CD4-positive, alpha-beta T cell treated with Interleukin-4 for 1 hour (primary cell): Measurements from ENCODE around the gene SAPCD2.

ENCODE experiments used
- DNase-seq, 2 donors: peaks; one replicate each; pipeline ENCODE4 v3.0.0-alpha.2; 2020 to 2022

SAPCD2 gene

GRCh38 chr9:137080260-137081122 lies 10.1 kb upstream of the SAPCD2 start:
- no peak for DNase-seq

- DNase-seq, result no peak
Measured at GRCh38 chr9:137079401-137079787, 9.0 kb upstream of the SAPCD2 start.

GRCh38 chr9:137078701-137079400 lies 8.5 kb upstream of the SAPCD2 start:
- DNase-seq, result no peak

DNA sequence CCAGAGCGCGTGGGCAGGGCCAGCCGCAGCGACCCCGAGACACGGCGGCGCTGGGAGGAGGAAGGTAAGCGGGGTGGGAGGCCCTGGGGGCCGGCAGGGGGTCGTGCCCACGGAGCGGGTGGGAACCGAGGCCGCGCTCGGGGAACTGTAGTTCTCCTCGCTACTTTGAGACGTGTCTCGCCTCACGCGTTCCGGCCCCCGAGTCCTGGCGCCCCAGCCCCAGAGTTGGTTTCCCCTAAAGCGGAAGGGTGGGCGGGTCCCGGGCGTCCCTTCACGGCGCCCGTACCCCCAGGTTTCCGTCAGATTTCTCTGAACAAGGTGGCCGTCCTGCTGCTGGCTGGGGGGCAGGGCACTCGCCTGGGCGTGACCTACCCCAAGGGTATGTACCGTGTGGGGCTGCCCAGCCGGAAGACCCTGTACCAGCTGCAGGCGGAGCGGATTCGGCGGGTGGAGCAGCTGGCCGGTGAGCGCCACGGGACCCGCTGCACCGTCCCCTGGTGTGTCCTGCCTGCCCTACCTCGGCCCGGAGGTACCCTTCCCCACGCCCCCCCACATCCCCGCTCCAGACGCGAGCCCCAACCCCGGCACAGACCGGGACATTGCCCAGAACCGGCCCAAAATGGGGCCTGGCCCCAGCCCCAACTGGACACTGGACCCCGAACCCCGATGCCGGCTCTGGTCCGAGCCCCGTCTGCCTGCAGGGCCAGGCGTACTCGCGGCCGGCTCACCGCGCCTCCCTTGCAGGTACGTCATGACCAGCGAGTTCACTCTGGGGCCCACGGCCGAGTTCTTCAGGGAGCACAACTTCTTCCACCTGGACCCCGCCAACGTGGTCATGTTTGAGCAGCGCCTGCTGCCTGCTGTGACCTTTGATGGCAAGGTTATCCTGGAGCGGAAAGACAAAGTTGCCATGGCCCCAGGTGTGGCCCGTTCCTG lies 7.7 kb upstream of the SAPCD2 start:
- peak; percentile 45 to 53 for DNase-seq

DNA sequence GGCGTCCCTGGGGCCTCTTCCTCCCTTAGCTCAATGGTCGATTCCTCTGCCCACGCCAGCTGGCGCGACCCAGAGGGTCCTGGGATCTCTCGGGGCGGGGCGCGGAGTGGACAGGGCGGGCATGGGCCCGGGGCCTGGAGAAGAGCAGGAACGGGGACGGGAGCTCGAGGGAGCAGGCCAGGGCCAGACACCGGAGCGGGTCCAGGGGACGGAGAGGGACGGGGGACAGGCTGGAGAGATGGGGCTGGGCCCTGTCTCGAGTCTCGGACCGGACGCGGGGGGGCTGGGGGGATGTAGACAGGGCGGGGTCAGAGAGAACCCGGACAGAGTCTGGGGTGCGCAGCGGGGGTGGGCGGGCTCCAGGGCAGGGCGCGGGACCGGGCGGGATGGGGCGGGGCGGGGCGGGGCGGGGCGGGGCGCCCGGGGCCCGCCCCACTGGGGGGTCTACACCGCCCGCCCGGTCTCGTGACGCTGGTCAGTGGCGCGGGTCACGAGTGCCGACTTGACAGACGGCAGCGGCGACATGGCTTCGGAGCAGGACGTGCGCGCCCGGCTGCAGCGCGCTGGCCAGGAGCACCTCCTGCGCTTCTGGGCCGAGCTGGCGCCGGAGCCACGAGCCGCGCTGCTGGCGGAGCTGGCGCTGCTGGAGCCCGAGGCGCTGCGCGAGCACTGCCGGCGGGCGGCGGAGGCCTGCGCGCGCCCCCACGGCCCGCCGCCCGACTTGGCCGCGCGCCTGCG lies 6.8 kb upstream of the SAPCD2 start, which contains the start of gene UAP1L1:
Gene UAP1L1 (plus strand): TSS at position 508 of the 738 bp plus-strand sequence. CDS start 16 bp downstream, at position 524.
- DNase-seq, result peak; percentile 66 to 69

- DNase-seq, result no peak
Measured at GRCh38 chr9:137076636-137077009, 6.3 kb upstream of the SAPCD2 start.

DNA sequence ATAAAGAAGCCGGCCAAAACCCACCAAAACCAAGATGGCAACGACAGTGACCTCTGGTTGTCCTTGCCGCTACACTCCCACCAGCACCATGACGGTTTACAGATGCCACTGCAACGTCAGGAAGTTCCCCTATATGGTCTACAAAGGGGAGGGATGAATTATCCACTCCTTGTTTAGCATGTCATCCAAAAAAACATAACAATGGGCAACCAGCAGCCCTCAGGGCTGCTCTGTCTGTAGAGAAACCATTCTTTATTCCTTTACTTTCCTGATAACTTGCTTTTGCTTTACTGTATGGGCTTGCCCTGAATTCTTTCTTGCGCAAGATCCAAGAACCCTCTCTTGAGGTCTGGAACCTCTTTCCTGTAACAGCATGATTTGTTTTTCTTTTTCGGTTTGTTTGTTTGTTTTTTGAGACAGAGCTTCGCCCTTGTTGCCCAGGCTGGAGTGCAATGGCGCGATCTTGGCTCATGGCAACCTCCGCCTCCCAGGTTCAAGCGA lies 5.0 kb upstream of the SAPCD2 start:
- no peak for DNase-seq

DNA sequence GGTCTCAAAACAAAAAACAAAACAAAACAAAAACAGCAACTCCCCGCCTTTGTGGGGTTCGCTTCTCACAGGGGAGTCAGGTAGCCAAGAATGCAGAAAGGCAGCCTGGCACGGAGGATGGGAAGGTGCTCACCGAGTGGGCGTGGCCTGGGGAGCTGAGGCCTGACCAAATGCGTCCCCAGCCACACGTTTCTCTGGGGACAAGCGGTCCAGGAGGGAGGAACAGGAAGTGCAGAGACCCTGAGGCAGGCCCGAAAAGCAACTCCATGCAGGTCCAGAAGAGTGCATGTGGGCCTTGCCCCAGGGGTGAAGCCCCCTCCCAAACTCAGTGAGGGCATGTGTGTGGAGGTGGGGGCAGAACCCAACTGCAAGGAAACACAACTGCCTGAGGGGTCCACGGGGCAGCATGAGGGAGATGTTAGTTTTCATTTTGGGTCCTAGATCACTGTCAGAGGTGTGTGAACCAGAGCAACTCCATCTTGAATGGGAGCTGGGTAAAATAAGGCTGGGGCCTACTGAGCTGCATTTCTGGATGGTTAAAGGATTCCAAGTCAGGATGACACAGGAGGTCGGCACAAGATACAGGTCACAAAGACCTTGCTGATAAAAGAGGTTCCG lies 4.4 kb upstream of the SAPCD2 start:
- DNase-seq, result no peak

GRCh38 chr9:137073992-137074399 lies 3.6 kb upstream of the SAPCD2 start:
- DNase-seq, result no peak

GRCh38 chr9:137071282-137071681 lies 925 bp upstream of the SAPCD2 start:
- no peak for DNase-seq

DNA sequence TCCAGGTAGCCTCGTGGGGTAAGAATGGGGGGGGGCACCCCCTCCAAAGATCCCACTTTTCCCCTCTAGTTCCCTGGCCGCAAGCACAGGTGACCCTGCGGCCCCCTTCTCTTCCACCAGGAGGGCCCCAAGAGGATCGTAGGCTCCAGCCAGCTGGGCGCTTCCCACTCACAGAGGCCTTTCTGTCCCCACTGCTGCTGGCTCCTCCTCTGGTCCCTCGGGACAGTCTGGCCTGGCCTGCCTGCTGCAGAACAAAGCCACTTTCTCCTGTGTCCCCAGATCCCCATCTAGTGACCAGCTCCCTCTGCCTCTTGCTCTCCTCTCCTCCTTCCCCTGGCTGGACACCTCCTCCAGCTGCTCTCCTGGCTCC lies 534 bp upstream of the SAPCD2 start:
- no peak for DNase-seq

DNA sequence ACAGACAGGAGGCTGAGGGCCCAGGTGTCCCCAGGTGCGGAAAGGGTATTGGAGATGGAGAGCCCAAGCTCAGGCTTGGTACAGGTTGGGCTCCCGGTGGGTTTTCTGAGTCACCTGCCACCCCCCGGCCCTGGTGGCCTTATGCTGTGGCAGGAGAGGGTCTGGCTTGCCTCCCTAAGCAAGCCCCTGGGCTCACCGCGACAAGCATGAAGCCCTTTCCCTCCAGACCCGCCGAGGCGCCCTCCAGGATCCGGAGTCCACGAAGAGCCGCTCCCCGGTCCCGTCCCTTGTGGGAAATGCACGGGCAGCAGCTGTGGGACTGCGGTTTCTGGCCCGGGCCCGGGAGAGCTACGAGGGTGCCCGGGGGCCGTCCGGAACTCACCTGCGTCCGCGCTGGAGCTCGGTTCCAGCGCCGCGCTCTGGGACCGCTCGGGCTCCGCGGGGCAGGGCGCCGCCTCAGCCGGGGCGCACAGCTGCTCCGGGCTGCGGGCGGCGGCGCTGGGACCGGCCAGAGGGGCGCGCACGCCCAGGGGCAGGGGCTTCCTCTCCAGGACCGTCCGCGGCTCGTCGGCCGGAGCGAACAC lies 757 bp downstream of the SAPCD2 start:
- no peak for DNase-seq

DNA sequence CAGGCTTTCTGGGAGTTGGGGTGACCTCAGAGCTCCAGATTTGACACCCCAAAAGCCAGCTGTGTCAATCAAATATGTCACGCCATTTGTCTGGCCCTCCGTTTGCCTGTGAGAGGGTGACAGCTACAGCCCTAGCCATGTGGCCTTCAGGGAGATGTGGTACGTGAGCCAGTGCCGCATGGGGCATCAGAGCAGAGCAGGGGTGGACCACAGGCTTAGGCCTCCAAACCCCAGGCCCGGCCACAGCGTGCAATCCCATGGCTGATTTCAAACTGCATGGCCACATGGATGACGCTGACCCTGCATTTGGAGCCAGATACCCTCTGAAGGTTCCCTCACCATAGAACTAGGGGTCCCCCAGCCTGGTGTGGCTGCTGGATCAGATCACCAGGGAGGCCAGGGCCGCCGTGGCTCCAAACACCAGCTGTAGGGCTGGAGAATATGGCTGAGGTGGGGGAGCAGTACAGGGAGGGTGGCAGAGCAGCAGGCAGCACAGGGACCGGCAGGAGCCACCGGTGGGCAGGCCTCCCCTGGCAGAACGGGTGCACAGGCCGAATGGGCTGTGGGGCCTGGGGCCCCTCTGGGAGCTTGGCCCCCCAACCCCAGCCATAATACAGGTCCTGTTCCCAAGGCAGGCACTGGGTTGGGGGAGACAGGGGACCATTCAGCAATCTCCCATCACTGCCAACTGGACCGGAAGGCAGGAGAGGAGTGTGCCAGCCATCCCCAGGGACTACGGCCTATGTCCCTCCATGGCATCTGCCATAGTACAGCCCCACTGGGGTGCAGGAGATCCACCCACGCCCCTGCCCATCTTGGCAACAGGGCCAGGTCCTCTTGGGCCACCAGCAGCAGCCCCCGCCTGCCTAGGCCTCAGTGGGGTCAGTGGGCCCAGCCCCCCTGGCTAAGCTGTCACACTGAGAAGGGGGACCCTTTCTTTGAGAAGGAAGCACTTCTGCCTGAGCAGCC lies 1.5 kb downstream of the SAPCD2 start:
- DNase-seq, result no peak

GRCh38 chr9:137067860-137068538 lies 2.4 kb downstream of the SAPCD2 start:
- peak; percentile 92 for DNase-seq

DNA sequence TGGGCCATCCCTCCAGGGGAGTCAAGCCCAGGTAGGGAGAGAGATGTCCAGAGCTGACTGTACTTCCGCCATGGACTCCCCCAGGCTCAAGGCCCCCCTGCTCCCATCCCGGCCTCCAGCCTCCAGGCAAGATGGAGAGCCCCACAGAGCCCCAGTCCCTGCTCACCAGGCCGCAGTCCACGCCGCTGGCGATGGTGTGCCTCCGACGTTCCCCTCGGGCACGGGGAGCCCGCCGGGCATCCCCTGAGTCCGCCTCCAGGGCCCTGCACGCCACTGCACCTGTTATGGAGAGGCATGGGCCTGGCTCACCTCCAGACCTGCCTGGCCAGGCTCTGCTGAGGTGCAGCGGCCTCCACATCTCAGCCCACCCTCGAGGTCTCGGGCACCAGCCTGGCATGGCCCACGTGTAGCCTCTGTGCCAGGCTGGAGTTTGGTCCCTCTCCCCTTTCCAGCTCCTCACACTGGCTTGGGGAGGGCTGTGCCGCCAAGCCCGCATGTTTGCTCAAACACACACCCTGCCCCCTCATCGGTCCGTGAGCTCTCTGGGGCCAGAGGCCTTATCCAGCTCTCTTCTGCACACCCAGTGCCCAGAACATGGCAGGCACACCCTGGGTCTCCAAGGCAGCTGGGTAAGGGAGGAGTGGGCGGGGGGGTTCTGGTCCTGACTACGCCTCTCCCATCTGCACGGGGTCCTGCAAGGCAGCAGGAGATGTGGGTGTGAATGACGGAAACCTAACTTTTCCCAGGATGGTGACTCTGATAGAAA lies 4.1 kb downstream of the SAPCD2 start:
- no peak for DNase-seq

GRCh38 chr9:137065336-137065967 lies 4.9 kb downstream of the SAPCD2 start:
- no peak for DNase-seq

DNA sequence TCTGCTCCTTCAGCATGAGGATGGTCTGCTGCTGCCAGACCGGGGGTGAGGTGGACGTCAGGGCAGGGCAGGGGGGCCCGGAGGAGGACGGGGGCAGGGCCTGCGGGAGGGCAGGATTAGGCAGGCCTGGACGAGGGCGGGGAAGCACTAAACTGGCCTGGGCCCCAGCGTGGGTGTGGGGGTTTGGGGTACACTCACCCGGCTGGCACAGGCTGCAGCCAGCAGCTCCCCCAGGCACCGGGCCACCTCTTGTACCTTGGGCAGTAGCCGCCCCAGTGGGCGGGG lies 5.5 kb downstream of the SAPCD2 start:
- DNase-seq, result no peak
